ENCODE data around the gene CTF1. TPM values are rescaled to one million over a fixed set of nuclear protein-coding genes. Genes with fewer than 3 reads are reported as not detected.

Gene CTF1
- total RNA-seq, 4 donors from 2014 or later = 2.3 to 20.6 (median 13.8) TPM; not detected in 1

GRCh38 chr16:30870904-30871303, 25.5 kb upstream of the CTF1 start:
- Histone ChIP-seq H3K4me3 (no peak overlapping the region), H3K27me3 (no peaks in the 10 kb centered on the region), H3K9me3 (no peaks in the 10 kb centered on the region), H3K4me1 (peaks cover 0 to 6% of the 10 kb centered on the region in 2 donors), H3K27ac (no peak overlapping the region), H3K36me3 (no peaks in the 10 kb centered on the region)
- no peak for DNase-seq
- TF ChIP-seq, protein P1, sequence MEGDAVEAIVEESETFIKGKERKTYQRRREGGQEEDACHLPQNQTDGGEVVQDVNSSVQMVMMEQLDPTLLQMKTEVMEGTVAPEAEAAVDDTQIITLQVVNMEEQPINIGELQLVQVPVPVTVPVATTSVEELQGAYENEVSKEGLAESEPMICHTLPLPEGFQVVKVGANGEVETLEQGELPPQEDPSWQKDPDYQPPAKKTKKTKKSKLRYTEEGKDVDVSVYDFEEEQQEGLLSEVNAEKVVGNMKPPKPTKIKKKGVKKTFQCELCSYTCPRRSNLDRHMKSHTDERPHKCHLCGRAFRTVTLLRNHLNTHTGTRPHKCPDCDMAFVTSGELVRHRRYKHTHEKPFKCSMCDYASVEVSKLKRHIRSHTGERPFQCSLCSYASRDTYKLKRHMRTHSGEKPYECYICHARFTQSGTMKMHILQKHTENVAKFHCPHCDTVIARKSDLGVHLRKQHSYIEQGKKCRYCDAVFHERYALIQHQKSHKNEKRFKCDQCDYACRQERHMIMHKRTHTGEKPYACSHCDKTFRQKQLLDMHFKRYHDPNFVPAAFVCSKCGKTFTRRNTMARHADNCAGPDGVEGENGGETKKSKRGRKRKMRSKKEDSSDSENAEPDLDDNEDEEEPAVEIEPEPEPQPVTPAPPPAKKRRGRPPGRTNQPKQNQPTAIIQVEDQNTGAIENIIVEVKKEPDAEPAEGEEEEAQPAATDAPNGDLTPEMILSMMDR (IDR thresholded peaks at IDR 0.05) = no peak
- no peak for TF ChIP-seq POLR2A (IDR thresholded peaks at IDR 0.05)
- intact Hi-C loops (cut with DNase I; ENCODE audit: low total_unique reads) = no loop called here

DNA sequence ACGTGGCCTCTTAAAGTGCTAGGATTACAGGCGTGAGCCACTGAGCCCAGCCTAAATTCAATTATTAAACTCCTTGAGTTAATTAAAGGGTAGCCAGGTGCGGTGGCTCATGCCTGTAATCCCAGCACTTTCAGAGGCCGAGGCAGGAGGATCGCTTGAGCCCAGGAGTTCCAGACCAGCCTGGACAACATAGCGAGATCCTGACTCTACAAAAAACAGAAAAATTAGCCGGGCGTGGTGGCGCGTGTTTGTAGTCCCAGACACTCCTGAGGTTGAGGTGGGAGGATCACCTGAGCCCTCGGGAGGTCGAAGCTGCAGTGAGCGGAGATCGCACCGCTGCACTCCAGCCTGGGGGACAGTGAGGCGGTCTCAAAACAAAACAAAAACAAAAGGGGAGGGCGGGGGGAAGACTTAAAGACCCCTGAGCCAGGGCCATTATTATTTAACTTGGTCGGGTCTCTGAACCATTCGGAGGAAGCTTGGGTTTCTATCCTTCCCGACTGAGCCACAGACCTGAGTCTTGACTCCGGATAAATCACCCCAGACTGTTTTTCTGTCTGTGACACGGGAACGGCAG, 22.1 kb upstream of the CTF1 start:
- Histone ChIP-seq H3K4me1 (peaks cover 10 to 12% of the 10 kb centered on the region in 2 donors), H3K27me3 (no peaks in the 10 kb centered on the region), H3K27ac (peak overlapping the region; percentile 78 to 86), H3K9me3 (no peaks in the 10 kb centered on the region), H3K36me3 (no peaks in the 10 kb centered on the region), H3K4me3 (peak overlapping the region; percentile 61 to 87)
- DNase-seq = no peak
- intact Hi-C loops (cut with DNase I; ENCODE audit: low total_unique reads) = no loop called here
- TF ChIP-seq POLR2A (IDR thresholded peaks at IDR 0.05) = no peak
- TF ChIP-seq, protein P1 (IDR thresholded peaks at IDR 0.05) = no peak

DNA sequence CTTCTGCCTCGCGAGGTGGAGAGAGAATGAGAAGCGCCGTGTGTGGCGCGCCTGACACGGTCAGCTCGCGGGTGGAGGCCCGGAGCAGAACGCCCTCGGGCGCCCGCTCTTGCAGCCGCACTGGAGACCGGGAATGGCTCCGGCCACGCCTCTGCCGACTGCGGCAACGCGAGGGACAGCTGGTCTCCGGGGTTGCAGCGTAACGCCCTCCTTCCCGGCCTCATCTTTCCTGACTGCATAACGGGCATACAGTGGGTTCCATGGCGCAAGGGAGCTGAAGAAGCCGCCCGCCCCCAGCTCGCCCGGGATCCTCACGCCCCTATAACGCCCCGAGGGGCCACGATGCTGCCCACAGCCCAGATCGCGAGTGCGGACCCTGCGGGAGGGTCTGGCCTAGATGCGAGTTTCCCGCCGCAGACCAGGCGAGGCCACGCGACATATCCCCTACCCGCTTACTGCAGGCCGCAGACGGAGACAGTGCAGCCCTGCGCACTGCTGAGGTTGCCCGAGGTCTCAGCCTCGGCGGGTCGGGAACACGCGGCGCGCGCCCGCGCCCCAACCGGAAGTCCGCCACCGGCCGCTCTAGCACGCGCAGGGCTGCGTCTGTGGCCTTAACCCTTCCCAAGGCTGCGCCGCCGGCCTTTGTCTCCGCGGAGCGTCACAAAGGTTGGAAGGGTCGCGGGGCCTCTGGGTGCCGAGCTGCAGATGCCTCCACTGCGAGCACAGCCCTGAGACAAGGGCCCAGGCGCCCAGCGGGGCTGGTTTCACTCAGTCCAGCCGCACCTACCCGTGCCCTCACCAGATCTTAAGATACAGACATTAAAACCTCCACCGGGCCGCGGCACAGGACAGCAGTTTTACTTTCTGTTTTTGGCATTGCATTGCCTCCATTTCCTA, 21.3 kb upstream of the CTF1 start:
- DNase-seq = peak; percentile 81 to 90
- H3K9me3 ChIP-seq = no peaks in the 10 kb centered on the region
- intact Hi-C loops (cut with DNase I; ENCODE audit: low total_unique reads) = no loop called here
- TF ChIP-seq, protein P1 (IDR thresholded peaks at IDR 0.05) = peak in 1 of 4 experiments; percentile 34
- peak; percentile 76 to 81 for TF ChIP-seq POLR2A (IDR thresholded peaks at IDR 0.05)
- H3K27me3 ChIP-seq = no peaks in the 10 kb centered on the region
- peak overlapping the region; percentile 78 to 86 for H3K27ac ChIP-seq
- H3K4me3 ChIP-seq = peak overlapping the region; percentile 61 to 87
- no peaks in the 10 kb centered on the region for H3K36me3 ChIP-seq
- peaks cover 10 to 12% of the 10 kb centered on the region in 2 donors for H3K4me1 ChIP-seq

- peak overlapping the region; percentile 78 to 86 for H3K27ac ChIP-seq
- H3K36me3 ChIP-seq = no peaks in the 10 kb centered on the region
- intact Hi-C loops (cut with DNase I; ENCODE audit: low total_unique reads) = no loop called here
Measured at GRCh38 chr16:30875871-30876801, 20.3 kb upstream of the CTF1 start.

More at GRCh38 chr16:30875871-30876801, 20.3 kb upstream of the CTF1 start:
- no peak for DNase-seq
- no peaks in the 10 kb centered on the region for H3K27me3 ChIP-seq
- H3K9me3 ChIP-seq = no peaks in the 10 kb centered on the region
- H3K4me1 ChIP-seq = peaks cover 10 to 12% of the 10 kb centered on the region in 2 donors
- H3K4me3 ChIP-seq = peak overlapping the region; percentile 61 to 87
- TF ChIP-seq, protein P1 (IDR thresholded peaks at IDR 0.05) = no peak
- no peak for TF ChIP-seq POLR2A (IDR thresholded peaks at IDR 0.05)
